Left hindlimb (tissue), 1 donor: ENCODE data around the gene ADARB2.
"Not testable (repeated sequence)": the region's sequence is repeated elsewhere in the genome, so short reads cannot be mapped to it uniquely, and the experiment has no call there.

Experiments
- DNase-seq: peaks from one replicate; pipeline ENCODE4 v3.0.0-alpha.2; 2018

Gene ADARB2

GRCh38 chr10:1232164-1232911 is 505.0 kb downstream of the ADARB2 start:
- no peak for DNase-seq

GRCh38 chr10:1230592-1231275 is 506.6 kb downstream of the ADARB2 start:
- no peak for DNase-seq

- DNase-seq: no peak
Observed at GRCh38 chr10:1230138-1230537, 507.2 kb downstream of the ADARB2 start.

GRCh38 chr10:1229574-1229973 is 507.8 kb downstream of the ADARB2 start:
- no peak for DNase-seq

GRCh38 chr10:1229116-1229515 is 508.2 kb downstream of the ADARB2 start:
- DNase-seq: no peak

- DNase-seq: no peak
Observed at GRCh38 chr10:1228467-1228975, 508.8 kb downstream of the ADARB2 start.

- no peak for DNase-seq
Observed at GRCh38 chr10:1227510-1228402, 509.6 kb downstream of the ADARB2 start.

GRCh38 chr10:1226907-1227306 is 510.4 kb downstream of the ADARB2 start:
- not testable (repeated sequence) for DNase-seq

GRCh38 chr10:1219874-1220273 is 517.5 kb downstream of the ADARB2 start:
- DNase-seq: not testable (repeated sequence)

GRCh38 chr10:1217661-1218060 is 519.7 kb downstream of the ADARB2 start:
- no peak for DNase-seq

GRCh38 chr10:1217237-1217587 is 520.1 kb downstream of the ADARB2 start:
- DNase-seq: no peak

GRCh38 chr10:1216574-1217236 is 520.6 kb downstream of the ADARB2 start:
- DNase-seq: no peak

- DNase-seq: no peak
Observed at GRCh38 chr10:1215862-1216573, 521.3 kb downstream of the ADARB2 start.

- no peak for DNase-seq
Observed at GRCh38 chr10:1214882-1215540, 522.3 kb downstream of the ADARB2 start.

- no peak for DNase-seq
Observed at GRCh38 chr10:1214071-1214675, 523.2 kb downstream of the ADARB2 start.

GRCh38 chr10:1213252-1214070 is 523.9 kb downstream of the ADARB2 start:
- no peak for DNase-seq

GRCh38 chr10:1212571-1213141 is 524.7 kb downstream of the ADARB2 start:
- DNase-seq: no peak

- DNase-seq: no peak
Observed at GRCh38 chr10:1211844-1212570, 525.3 kb downstream of the ADARB2 start.

GRCh38 chr10:1210667-1211066 is 526.7 kb downstream of the ADARB2 start:
- no peak for DNase-seq
